Vagina (tissue), 2 donors: ENCODE results near the gene DDX31.

ENCODE experiments used
- CTCF ChIP-seq, 3 experiments: fragments of 450-650 bp in 2 of 3; fragments of 200-600 bp in 1 of 3; sonication (generic) in 1 of 3; IDR thresholded peaks; one replicate each; pipeline ENCODE4 v1.5.1; 2017 to 2019; ENCODE audit warnings: antibody characterized with exemption in 3 of 3, mild to moderate bottlenecking in 2 of 3, moderate library complexity in 2 of 3
- POLR2A ChIP-seq, 2 donors: fragments of 450-650 bp; IDR thresholded peaks; one replicate each; pipeline ENCODE4 v1.6.1; 2017; ENCODE audit warnings: antibody characterized with exemption in 2 of 2, mild to moderate bottlenecking in 2 of 2, moderate library complexity in 2 of 2
- POLR2AphosphoS5 ChIP-seq, 2 donors: sonication (generic); formaldehyde crosslinking; IDR thresholded peaks; one replicate each; pipeline ENCODE4 v1.9.0; 2017; ENCODE audit warnings: antibody characterized with exemption in 2 of 2, mild to moderate bottlenecking in 2 of 2, low read depth in 1 of 2; ENCODE audit not compliant: insufficient read depth in 1 of 2

- TF ChIP-seq POLR2A (IDR thresholded peaks at IDR 0.05) (no peak), POLR2AphosphoS5 (IDR thresholded peaks at IDR 0.05; ENCODE audit: insufficient read depth in 1 of 2, low read depth in 1 of 2) (no peak), CTCF (IDR thresholded peaks at IDR 0.05) (no peak)
Observed at GRCh38 chr9:132632413-132633129, 37.2 kb downstream of the DDX31 start.
